Renal cortex interstitium (tissue), 15 donors: ENCODE measurements around the gene RBFOX2. TPM values are rescaled to one million over a fixed set of nuclear protein-coding genes. Genes with fewer than 3 reads are reported as not detected.
"Not testable (repeated sequence)": the region's sequence is repeated elsewhere in the genome, so short reads cannot be mapped to it uniquely, and the experiment has no call there.

Experiments used
- DNase-seq, 11 donors: peaks; one replicate each; pipeline ENCODE4 v3.0.0-alpha.2; 2013; ENCODE audit warnings: low read depth in 9 of 11, low spot score in 4 of 11; ENCODE audit errors: extremely low read depth in 1 of 11
- long read RNA-seq, 16 experiments: transcript quantifications; one replicate each; lab custom pipeline, GENCODE V29; 2026
- polyA plus RNA-seq, 3 donors: library from polyadenylated mRNA; unstranded; fragments of 120-200 nt; gene quantifications; one replicate each; pipeline ENCODE4 v1.2.1, GENCODE V29; 2013; ENCODE audit not compliant: insufficient read length in 3 of 3

RBFOX2 gene, protein sequence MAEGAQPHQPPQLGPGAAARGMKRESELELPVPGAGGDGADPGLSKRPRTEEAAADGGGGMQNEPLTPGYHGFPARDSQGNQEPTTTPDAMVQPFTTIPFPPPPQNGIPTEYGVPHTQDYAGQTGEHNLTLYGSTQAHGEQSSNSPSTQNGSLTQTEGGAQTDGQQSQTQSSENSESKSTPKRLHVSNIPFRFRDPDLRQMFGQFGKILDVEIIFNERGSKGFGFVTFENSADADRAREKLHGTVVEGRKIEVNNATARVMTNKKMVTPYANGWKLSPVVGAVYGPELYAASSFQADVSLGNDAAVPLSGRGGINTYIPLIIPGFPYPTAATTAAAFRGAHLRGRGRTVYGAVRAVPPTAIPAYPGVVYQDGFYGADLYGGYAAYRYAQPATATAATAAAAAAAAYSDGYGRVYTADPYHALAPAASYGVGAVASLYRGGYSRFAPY
- 100 to 1,000 TPM; 114 to 137 (median 130) TPM for polyA plus RNA-seq
- long read RNA-seq, donor 1, partial matches to known transcripts, result 0 of 4 reads
- long read RNA-seq, donor 1, other reads (novel, unspliced or antisense), result 0 of 4 reads
- long read RNA-seq, donor 2, partial matches to known transcripts, result 2,522 of 2,529 reads
- long read RNA-seq, donor 2, other reads (novel, unspliced or antisense), result 0 of 2,529 reads
- long read RNA-seq, donor 3, transcript RBFOX2-208 (13 exons, 1,254 nt), result major isoform, 5 of 29 reads
- long read RNA-seq, donor 3, partial matches to known transcripts, result 19 of 29 reads
- long read RNA-seq, donor 3, other reads (novel, unspliced or antisense), result 0 of 29 reads
- long read RNA-seq, donor 4, full-length matches to known transcripts, result 12 of 1,707 reads
- long read RNA-seq, donor 4, partial matches to known transcripts, result 1,695 of 1,707 reads
- long read RNA-seq, donor 4, other reads (novel, unspliced or antisense), result 0 of 1,707 reads
- long read RNA-seq, donor 5, transcript RBFOX2-208 (13 exons, 1,254 nt), result major isoform, 5 of 58 reads
- long read RNA-seq, donor 5, partial matches to known transcripts, result 32 of 58 reads
- long read RNA-seq, donor 5, other reads (novel, unspliced or antisense), result 6 of 58 reads
- long read RNA-seq, donor 6, full-length matches to known transcripts, result 8 of 28 reads
- long read RNA-seq, donor 6, partial matches to known transcripts, result 20 of 28 reads
- long read RNA-seq, donor 6, other reads (novel, unspliced or antisense), result 0 of 28 reads
- long read RNA-seq, donor 7, transcript RBFOX2-210 (13 exons, 1,935 nt), result major isoform, 5 of 37 reads
- long read RNA-seq, donor 7, partial matches to known transcripts, result 25 of 37 reads
- long read RNA-seq, donor 7, other reads (novel, unspliced or antisense), result 0 of 37 reads
- long read RNA-seq, donor 8, full-length matches to known transcripts, result 14 of 5,240 reads
- long read RNA-seq, donor 8, partial matches to known transcripts, result 5,226 of 5,240 reads
- long read RNA-seq, donor 8, other reads (novel, unspliced or antisense), result 0 of 5,240 reads
- long read RNA-seq, donor 9, transcript RBFOX2-210 (13 exons, 1,935 nt), result major isoform, 5 of 17 reads
- long read RNA-seq, donor 9, partial matches to known transcripts, result 10 of 17 reads
- long read RNA-seq, donor 9, other reads (novel, unspliced or antisense), result 0 of 17 reads
- long read RNA-seq, donor 10, partial matches to known transcripts, result 3,130 of 3,136 reads
- long read RNA-seq, donor 10, other reads (novel, unspliced or antisense), result 0 of 3,136 reads
- long read RNA-seq, donor 11, partial matches to known transcripts, result 5 of 17 reads
- long read RNA-seq, donor 11, other reads (novel, unspliced or antisense), result 0 of 17 reads
- long read RNA-seq, donor 12, partial matches to known transcripts, result 1,437 of 1,444 reads
- long read RNA-seq, donor 12, other reads (novel, unspliced or antisense), result 0 of 1,444 reads
- long read RNA-seq, donor 13, full-length matches to known transcripts, result 15 of 6,715 reads
- long read RNA-seq, donor 13, partial matches to known transcripts, result 6,700 of 6,715 reads
- long read RNA-seq, donor 13, other reads (novel, unspliced or antisense), result 0 of 6,715 reads
- long read RNA-seq, donor 14, partial matches to known transcripts, result 8 of 15 reads
- long read RNA-seq, donor 14, other reads (novel, unspliced or antisense), result 0 of 15 reads
- long read RNA-seq, donor 15, partial matches to known transcripts, result 846 of 849 reads
- long read RNA-seq, donor 15, other reads (novel, unspliced or antisense), result 0 of 849 reads
- long read RNA-seq, donor 16, full-length matches to known transcripts, result 31 of 4,081 reads
- long read RNA-seq, donor 16, partial matches to known transcripts, result 4,022 of 4,081 reads
- long read RNA-seq, donor 16, other reads (novel, unspliced or antisense), result 28 of 4,081 reads

DNA sequence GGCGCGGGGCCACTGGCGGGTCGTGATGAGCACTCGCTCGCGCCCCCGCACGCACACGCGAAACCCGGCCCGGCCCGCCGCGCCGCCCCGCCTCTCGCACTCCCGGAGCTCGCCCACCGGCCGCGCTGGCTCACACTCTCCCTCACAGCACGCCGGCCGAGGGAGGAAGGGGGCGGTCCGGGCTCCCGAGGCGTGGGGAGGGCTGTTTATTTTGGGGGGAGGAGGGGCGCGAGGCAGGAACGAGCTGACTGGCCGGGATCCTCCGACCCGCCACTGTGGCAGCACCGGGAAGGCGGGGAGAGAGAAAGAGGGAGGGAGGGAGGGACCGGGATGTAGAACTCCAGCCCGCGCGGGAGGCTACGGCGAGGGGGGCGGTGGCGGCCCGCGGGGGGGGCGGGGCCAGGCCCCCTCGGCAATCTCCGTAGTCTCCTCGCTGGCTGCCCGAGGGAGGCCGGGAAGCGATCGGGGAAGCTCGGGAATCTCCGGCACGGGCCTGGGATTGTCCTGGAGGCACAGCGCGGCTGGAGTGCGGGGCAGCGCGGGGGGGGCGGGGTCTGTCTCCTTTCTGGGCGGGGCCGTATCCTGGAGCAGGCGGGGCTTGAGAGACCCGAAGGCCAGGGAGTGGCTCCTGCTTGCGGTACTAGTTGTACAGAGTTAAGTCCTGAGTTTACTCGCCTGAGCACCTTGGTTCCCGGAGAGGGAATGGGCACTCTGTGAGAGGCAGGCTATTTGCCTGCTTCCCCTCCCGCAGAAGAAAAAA lies at the start of gene RBFOX2:
RBFOX2 (minus strand) TSS at position 179 of the 760 bp plus-strand sequence. CDS start 399 bp downstream, outside the sequence.
- peak; percentile 80 to 95 (median 92) for DNase-seq

DNA sequence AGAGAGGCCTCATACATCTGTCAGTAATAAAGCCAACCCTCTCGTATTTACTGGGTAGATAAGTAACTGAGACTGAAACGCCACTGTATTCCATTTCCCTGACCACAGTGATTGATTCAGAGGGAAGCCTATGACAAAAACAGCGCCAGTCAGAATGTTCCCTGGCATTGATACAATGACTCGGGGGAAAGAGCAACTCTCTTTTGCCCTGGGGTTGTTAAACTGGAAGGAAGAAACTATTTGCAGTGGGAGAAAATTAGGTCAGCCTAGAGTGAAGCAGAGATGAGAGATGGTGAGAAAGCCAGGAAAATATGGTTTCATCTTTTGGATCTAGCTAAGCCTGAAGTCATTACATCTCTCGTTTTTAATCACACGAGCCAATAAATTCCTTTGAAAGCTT lies 48.6 kb upstream of the RBFOX2 start:
- DNase-seq, result no peak

DNA sequence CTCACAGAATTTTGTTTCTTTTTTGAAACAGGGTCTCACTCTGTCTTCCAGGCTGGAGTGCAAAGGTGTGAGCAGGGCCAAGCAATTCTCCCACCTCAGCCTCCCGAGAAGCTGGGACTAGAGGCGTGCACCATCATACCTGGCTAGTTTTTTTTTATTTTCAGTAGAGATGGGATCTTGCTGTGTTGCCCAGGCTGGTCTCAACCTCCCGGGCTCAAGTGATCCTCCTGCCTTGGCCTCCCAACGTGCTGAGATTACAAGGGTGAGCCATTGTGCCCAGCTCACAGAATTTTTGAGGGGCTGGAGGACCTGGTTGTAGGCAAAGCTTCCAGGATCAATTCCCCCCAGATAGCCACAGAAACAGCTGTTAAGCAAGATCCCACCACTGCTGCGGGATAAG lies 47.1 kb upstream of the RBFOX2 start:
- no peak for DNase-seq

DNA sequence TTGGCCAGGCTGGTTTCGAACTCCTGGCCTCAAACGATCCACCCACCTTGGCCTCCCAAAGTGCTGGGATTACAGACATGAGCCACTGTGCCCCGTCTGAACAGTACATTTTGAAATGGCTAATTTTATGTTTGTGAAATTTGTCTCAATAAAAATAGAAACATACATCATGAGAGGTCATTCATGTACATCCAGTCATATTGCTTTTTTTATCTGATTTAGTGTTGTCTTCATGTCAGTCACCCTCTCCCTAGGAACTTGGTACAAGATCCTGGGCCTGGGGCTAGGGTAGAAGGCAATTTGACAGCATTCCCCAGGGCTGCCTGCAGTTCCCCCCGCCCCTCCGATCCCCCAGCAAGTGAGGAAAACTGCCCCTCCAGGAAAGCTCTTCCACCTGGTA lies 46.6 kb upstream of the RBFOX2 start:
- no peak for DNase-seq

DNA sequence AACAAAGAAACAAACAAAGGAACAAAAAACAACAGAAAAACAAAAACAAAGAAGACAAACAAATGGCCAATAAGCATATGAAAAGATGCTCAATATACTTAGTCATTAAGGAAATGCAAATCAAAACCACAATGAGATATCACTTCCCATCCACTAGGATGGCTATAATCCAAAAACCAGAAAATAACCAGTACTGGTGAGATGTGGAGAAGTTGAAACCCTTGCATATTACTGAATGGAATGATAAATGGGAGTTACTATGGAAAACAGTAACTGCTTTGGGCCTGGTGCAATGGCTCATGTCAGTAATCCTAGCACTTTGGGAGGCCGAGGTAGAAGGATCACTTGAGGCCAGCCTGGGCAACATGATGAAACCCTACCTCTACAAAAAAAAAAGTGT lies 44.9 kb upstream of the RBFOX2 start:
- no peak for DNase-seq

DNA sequence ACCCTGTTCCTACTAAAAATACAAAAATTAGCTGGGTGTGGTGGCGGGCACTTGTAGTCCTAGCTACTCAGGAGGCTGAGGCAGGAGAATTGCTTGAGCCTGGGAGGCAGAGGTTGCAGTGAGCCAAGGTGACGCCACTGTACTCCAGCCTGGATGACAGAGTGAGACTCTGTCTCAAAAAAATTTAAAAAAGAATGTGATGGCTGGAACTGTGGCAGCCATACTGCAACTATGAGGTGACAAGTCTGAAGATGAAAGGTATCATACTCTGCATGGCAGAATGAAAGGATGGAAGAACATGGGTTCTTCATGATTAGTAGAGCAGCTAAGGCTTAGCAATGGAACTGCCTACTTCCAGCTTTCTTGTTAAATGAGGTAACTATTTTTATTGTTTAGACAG lies 42.0 kb upstream of the RBFOX2 start:
- DNase-seq, result not testable (repeated sequence)

DNA sequence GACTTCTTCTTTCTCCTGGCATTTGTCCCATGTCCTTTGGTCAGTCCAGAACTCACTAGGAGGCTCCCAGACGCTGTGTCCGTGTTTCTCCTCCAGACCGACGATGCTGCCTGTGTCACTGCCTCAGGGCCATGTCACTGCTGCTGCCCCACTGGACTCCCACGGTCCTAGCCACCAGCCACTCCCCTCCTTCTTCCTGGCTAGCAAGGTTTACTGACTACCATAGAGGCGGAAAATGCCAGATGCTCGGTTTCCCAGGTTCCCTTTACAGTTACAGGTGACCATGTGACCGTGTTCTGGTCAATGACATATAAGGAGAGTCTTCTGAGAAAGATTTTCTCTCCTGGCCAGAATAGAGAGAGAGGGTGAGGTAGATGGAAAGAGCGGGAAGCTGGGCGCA lies 40.7 kb upstream of the RBFOX2 start:
- no peak for DNase-seq

DNA sequence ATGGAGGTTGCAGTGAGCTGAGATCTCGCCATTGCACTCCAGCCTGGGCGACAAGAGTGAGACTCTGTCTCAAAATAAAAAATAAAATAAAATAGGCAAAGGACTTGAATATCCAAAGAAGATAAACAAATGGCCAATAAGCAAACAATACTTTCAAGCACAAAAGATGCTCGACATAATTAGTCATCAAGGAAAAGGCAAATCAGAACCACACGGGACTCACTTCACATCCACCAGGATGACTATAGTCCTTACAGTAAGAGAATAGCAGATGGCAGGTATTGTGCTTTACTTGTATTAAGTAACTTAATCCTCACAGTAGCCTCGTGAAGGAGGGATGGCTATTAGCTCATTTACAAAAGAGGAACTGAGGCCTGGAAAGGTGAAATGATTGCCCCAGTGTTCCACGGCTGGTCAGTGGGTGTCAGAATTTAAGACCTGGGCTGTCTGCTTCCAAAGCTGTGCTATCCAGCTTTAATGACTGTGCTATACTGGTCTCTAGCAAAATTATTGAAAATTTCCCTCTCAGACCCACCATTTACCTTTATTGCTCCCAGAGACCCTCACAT lies 40.2 kb upstream of the RBFOX2 start:
- no peak for DNase-seq

DNA sequence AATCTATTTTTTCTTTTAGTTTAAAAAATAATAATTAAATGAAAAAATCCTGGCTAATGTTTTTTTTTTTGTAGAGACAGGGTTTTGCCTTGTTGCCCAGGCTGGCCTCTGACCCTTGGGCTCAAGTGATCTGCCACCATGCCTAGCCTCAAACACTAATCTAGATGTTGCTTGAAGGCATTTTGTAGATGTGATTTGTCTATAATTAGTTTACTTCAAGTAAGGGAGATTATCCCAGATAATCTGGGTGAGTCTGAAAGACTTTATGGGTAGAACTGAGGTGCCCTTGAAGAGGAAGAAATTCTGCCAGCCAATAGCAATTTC lies 38.6 kb upstream of the RBFOX2 start:
- DNase-seq, result no peak

DNA sequence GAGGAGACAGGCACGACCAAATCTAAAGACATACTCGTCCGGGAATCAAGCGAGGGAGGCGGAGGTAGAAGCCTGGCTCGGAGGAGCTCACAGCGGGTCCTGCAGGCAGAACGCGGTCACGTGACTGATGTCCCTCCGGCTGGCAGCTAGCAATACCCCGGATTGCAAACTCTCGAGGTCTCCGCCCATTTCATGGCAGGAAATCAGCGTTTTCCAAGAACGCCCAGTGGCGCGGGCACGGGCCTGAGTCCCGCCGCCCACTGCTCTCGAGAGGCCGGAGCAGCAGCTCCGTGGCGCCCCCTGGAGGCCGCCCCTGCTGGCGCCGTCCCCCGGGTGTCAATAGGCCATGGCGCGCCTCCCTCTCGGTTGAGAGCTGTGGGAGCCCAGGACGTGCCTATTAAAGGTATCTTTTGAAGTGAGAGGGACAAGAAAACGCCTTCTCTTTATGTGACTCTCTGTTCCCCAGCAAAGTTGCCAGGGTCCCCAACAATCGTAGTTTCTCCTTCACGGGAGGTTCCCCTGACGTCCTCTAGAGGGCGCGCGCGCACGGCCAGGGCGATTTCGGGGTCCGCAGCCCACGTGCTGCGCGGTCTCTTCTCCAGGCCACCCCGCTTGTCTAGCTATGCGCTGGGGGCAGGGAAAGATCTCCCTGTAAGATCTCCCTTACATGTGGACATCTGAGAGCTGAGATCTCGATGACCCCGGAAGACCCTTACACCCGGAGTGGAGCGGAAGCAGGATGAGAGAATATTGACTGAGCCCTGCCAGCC lies 37.3 kb upstream of the RBFOX2 start:
- DNase-seq, result peak; percentile 67 to 86 (median 82)

DNA sequence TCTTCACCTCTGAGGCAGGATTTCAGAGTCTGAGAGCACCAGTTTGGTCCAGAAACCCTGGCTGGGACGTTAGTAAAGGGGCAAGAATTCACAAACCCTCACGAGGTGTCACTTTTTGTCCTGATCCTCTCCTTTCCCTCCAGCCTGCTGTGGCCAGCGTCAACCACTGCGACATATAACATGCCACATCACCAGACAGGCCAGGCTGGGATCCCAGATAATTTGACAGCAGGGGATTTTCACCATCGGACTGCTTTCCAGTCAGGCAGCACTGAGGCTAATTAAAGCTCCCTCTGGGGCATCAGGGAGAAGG lies 36.8 kb upstream of the RBFOX2 start:
- no peak for DNase-seq

DNA sequence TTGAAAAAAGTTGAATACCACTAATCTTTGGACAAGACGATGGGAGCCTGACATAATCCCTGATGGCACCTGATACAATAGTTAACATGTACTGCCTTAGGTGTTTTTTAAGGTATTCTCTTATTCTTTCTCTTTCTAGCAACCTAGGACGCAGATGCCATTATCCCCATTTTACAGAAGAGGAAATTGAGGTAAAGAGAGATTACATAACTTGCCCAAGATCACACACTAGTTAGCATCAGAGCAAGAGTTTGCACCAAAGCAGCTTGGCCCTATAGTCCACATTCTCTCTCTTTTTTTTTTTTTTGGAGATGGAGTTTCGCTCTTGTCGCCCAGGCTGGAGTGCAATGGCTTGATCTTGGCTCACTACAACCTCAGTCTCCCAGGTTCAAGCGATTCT lies 35.7 kb upstream of the RBFOX2 start:
- DNase-seq, result no peak

DNA sequence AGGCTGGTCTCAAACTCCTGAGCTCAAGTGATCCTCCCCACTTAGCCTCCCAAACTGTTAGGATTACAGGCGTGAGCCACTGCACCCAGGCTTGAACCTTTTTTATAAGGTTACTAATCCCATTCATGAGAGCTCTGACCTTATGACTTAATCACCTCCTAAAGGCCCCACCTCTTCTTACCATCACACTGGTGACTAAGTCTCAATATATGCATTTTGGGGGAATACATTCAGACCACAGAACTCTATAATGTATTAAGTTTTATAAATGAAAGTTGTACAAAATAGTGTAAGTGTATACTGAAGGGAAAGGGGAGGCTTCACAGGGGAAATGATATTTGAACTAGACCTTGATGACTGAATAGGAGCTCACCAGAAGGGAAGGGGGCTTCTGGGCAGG lies 28.4 kb upstream of the RBFOX2 start:
- no peak for DNase-seq

DNA sequence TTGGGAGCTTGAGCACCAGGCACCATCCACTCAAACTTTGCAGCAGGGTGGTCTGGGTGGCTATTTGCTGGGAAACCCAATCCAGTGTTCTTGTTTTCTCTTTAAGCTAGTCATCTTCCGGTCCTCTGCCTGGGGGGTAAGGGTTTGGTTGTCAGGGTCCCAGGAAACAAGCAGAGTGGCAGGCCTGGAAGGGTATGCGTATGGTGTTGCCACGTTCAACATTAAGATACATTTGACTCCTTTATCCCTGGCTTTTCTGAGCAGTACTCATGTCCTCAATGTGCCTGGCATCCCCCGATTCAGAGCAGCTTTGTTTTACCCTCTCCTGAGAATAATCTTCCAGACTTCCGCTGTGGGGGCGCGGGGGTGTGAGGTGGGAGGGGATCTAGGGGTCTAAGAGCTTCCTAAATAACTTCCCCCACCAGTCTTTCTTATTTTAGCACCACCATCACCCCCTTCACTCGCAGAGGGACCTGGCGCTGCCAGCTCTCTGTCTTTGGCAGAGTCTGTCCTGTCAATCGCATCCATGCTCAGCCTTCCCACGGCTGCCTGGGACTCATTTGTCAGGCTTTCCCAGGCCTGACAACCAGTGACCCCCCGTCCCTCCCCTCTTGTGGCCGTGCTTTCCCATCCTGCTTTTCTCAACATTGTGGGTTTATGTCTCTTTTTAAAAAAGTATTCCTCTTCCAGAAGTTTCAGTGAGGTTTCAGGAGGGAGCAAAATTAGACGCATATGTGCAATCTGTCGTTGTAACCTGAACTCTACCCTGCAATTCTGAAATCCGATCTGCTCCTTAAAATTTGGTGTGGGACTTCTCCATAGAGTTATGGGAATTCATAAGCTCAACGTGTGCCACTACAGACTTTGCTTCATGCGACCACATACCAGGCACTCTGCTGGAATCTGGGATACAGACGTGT lies 27.0 kb upstream of the RBFOX2 start:
- DNase-seq, result no peak

DNA sequence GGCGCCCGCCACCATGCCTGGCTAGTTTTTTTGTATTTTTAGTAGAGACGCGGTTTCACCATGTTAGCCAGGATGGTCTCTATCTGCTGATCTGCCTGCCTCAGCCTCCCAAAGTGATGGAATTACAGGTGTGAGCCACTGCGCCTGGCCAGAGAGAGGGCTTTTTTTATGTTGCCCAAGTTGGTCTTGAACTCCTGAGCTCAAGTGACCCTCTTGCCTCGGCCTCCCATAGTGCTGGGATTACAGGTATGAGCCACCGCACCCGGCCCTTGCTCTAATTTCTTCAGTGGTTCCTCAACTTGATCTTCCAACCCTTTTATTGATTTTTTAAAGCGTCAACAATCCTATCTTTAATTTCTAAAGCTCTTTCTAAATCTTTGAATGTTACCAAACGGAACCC lies 25.8 kb upstream of the RBFOX2 start:
- not testable (repeated sequence) for DNase-seq
